ENCODE results near the gene CALHM5.

- TF ChIP-seq EZH2 (IDR thresholded peaks at IDR 0.05; ENCODE audit: low read depth) (no peak), CTCF (conservative IDR thresholded peaks at IDR 0.05) (0 out of 2 replicates have a peak, but pooled peaks have one; percentile 25)
Observed at GRCh38 chr6:116570856-116571682, 59.6 kb downstream of the CALHM5 start, which contains the start of gene RWDD1.

Measured in PC-9 (cell line).